TTC549 (cell line): ENCODE data around the gene CACNA1D.

Experiments
- FAIRE-seq: peaks from 2 replicates; lab custom pipeline; 2012; peaks lifted over from hg19 to GRCh38; lab: Jason Lieb, UNC

Gene CACNA1D

DNA sequence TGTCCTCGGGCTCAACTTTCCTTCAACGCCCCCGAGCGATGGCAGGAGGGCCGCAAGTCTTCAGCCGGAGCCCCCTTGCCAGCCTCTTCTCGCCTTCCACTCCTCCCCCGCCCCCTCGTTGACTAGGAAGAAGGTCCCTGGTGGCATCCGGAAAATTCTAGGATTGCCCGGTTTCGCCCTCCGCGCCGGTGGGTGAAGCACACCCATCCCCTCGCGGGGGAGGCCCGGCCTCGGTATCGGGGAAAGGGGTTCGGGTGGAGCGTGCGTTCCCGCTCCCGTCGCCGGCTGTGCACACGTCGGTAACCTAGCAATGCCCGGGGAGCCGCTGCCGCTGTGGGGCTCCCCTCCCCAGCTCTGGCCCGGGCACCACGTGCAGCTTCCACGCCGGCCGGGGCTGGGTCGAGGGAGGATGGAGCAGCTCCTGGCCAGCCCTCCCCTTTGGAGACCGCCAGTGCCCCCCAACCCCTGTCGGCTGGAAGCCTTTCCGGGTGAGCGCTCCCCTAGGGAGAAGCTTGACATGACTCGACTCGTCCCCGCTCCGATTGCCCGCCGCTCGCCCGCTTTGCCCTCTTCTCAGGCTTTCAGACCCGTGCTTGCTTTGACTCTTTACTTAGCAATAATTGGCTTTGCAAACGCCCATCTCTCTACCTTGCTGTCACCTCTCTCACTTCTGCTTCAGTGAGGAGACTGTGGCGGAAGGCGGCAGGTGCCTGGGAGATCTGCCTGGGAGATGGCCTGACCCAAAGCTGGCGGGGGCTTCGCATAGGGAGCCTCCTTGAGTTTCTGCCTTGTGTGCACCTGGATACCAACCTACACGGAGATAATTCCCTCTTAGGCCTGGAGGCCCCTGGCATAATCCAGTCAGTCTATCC lies 1.3 kb downstream of the CACNA1D start:
- no peak for FAIRE-seq

DNA sequence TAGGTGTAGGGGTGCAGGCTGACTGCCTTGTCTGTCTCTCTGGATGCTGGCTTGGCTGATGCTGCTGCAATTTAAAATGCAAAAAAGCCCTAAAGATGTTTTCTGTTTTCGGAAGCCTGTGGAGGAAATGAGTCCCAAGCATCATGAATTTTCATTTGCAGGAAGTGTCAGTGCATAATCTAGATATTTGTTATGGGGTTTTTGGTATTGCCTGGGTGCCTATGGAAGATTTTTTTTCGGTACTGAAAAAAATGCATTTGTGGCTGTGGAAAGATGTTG lies 1.9 kb downstream of the CACNA1D start:
- no peak for FAIRE-seq

DNA sequence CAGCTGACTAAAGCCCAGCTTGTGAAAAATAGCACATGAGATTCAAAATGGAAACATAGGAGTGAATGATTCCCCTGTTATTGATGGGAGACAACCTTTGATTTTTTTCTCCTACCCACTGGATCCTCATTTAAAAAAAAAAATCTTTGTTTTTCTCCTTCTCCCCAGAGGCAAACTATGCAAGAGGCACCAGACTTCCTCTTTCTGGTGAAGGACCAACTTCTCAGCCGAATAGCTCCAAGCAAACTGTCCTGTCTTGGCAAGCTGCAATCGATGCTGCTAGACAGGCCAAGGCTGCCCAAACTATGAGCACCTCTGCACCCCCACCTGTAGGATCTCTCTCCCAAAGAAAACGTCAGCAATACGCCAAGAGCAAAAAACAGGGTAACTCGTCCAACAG lies 2.6 kb downstream of the CACNA1D start:
- no peak for FAIRE-seq

DNA sequence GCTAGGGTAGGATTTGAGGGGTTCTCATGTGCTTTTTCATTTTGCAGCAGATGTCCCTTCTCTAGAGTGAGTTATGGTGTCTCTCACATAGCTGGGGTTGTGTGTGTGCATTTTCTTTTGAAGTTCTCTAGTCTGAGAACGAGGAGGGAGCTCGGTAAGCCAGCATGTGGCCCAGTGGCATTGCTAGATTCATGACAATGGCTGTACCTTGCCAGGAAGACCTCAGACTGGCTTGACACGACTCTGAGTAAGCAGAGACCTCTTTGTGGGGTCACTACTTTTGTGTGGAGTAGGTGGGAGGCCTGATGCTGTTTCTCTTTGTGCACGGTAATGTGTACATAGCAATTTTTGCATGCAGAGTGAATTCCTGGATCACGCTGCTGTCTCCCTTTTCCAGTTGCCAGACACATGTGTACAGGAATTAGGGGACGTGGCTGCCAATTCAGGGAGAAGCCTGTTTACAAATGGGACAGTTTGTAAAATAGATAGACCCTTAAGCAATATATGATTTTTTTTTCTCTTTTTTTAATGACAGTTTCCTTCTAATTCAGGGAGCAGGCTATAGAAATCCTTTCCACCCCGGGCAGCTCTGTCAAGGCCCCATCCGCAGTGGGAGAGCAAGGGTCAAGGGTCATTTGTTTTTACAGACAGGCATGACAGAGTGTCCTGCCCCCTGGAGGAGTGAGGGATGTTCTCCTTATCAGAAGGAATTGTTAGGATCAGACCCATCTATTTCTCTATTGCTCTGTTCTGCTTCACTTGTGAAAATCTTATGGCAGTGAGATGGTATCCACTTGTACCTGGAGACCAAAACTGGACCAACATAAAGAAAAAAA lies 4.6 kb downstream of the CACNA1D start:
- FAIRE-seq: no peak

DNA sequence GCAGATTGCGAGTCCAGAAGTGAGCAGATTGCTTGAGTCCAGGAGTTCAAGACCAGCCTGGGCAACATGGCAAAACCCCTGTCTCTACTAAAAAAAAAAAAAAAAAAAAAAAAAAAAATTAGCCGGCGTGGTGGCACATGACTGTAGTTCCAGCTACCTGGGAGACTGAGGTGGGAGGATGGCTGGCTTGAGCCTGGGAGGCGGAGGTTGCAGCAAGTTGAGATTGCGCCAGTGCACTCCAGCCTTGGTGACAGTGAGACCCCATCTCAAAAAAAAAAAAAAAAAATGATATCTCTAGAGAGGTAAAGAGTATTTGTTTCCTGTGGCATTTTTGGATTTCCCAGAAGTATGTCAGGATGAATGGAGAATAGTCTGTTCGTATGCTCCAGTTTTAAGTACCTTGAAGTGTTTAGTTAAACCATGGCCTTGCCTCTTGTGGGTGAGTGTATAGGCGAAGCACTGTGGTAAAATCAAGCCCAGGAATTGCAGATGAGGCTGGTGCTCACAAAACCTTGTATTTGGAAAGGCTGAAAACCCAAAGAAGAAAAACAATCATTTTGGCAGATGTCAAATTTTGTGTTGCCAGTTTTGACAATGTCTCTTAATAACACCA lies 5.9 kb downstream of the CACNA1D start:
- no peak for FAIRE-seq

DNA sequence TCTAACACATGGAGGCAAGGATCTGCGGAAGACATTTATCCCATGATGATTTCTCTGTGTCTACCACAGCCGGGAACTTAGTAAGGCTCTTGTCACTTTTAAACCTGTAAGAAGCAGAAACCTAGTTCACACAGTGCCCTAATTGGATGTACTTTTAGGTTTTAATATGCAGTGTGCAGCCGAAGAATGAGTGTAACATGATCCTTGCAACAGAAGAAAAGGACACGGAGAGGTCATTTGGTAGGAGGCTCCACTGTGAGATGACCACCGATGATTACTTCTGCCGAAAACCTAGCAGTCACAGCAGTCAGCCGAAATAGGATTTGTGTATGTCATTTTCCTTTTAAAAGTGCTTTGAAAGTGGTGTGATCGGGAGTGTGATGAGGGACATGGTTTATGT lies 6.8 kb downstream of the CACNA1D start:
- no peak for FAIRE-seq

DNA sequence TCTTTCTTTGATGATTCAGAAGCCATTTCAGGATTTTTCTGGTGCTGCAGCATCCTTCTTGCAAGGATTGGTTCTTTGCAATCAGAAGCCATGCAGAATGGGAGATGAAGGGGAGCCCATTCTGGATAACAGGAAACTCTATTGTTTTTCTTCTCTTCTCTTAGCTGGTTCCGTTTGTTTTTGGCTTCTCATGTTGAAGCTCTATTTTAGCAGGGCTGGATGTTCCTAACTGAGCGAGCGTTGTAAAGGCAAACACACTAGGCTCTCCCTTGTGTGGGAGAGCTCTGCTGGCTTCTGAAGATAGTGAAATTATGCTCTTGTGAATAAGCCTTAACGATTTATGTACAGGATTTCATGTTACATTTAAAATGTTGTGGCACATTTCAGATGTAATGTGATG lies 8.3 kb downstream of the CACNA1D start:
- FAIRE-seq: no peak

DNA sequence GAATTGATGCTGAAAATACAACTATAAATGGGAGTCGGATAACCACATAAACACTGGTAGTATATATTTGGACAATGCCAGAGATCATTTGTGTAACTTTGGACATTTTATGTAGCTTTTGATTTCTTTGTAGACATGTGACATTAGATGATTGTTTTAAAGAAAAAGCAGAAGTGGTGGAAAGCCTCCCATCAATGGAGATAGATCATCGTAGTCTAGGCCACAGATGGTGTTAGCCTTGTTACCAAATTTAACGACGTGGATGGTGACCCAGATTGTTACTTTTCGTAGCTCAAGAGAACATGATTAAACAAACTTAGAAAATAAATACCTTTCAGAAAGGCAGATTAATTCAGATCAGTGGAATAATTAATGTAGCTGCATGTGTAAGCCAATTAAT lies 8.8 kb downstream of the CACNA1D start:
- no peak for FAIRE-seq

DNA sequence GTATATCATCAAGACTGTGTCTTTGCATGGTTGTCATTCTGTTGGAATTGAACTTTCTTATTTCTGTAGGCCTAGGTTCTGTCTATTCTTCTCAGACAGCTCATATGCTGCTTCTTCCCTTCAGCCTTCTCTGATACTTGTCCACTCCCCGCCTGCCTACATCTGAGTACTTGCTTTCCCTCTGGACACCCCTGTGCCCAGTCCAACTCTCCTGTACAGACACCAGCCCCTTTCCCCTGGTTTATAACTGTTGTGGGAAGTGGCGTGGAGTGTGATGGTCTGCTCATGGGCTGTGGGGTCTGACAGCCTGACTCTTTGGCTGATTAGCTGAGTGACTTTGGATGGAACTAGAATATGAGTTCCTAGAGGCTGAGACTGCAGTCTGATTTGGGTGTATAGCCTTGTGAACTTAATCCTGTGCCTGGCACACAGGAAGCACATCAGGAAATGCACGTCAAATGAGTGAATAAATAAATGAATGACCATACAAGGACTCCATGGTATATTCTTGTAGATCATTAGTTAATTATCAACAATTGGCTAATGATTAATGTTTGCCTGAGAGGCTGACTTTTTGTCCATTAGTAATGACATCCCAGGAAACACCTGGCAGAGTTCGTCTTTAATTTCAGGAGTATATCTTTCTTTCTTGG lies 11.8 kb downstream of the CACNA1D start:
- FAIRE-seq: no peak

DNA sequence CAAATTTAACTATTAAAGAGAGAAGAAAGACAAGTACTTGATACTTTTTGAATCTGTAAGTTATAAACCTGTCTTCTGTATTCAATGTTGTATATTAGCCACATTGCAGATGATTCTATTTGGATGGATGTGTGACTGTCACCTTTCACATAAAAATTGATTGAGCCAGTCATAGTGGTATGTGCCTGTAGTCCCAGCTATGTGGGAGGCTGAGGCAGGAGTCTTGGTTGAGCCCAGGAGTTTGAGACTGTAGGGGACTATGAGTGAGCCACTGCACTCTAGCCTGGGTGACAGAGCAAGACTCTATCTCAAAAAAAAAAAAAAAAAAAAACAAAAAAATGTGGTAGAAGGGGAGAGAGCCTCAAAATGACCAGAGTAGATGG lies 12.3 kb downstream of the CACNA1D start:
- no peak for FAIRE-seq

DNA sequence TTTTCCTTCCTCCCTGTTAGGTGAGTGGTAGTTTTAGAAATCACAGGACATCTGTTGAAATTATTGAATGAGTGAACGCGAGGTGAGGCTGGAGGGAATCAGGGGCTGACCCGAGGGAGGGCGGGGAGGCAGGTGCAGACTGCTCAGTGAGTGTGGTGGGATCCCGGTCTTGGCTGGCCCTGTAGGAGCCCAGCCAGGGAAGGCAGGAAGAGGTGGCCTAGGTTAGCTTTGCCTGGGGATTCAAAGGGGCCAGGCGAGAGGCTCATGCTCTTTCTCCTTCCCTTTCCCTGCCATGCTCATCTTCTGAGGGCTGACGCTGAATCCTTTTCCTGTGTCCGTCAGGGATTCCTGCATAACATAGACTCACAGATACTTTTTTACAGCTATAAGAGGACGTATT lies 15.1 kb downstream of the CACNA1D start:
- no peak for FAIRE-seq

DNA sequence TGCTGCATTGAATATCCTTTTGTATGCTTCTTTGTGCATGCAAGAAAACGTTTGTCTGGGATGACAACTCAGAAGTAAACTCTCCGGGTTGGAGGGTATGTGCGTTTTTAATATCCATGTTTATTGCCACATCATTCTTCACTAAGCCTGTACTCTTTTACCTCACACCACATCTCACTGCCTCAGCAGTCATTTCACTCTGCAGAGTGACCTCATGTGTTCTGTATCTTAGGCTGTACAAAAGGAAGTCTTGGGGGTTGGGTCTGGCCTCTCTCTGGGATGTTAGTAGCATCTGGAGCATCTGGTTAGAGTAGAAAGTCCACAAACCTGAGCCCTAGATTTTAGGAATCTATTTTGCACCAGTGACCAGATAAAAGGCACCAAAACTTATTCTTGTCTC lies 16.1 kb downstream of the CACNA1D start:
- no peak for FAIRE-seq

DNA sequence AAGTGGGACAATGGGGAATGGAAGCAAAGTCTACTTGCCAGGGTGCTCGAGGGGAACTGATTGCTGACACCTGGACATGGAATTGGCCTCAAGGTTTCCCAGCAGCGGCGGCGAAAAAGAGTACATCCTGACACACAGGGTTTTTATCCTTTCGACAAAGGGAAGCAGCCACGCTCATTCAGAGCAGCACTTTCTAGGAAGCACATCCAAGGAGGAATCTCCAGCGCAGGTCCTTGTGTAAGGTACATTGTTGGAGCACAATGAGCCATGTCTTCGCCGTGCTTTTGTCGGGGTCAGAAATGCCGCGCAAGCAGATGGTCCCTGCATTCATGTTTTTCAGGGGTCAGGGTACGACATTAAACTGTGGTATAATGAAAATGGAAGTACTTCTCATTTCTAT lies 16.8 kb downstream of the CACNA1D start:
- FAIRE-seq: no peak

DNA sequence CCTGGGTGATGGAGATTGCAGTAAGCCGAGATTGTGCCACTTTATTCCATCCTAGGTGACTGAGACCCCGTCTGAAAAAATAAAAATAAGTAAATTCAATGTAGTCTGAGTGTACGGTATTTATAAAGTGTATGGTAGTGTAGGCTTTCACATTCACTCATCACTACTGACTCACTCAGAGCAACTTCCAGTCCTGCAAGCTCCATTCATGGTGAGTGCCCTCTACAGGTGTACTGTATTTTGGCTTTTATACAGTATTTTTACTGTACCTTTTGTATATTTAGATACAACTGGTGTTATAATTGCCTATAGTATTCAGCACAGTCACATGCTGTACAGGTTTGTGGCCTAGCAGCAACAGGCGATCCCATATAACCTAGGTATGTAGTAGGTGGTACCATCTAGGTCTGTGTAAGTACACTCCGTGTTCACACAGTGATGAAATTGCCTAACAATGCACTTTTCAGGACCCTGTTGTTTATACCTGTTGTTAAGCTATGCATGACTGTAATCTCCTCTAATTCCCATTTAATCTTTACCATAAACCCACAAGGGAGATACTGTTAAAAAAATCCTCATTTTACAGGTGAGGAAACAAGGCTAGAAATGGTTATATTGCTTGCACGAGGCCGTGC lies 19.3 kb downstream of the CACNA1D start:
- no peak for FAIRE-seq

DNA sequence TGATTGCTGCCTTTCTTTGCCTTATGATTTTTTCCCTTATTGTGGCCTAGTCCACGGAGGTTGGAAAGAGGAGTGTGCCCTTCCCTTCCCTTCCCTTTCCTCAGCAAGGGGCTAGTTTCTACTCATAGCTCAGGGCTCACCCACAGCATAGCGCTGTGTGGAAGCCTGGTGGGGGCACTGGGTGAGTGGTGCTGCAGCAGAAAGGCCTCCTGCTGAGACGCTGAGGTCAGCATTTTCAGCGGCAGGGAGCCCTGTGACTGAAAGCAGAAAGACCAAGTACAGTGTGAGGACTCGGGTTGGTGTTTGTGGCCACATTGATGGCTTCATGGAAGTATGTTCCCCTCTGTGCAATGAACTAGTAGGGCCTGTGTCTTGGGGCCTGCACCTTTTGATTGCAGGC lies 21.9 kb downstream of the CACNA1D start:
- no peak for FAIRE-seq

DNA sequence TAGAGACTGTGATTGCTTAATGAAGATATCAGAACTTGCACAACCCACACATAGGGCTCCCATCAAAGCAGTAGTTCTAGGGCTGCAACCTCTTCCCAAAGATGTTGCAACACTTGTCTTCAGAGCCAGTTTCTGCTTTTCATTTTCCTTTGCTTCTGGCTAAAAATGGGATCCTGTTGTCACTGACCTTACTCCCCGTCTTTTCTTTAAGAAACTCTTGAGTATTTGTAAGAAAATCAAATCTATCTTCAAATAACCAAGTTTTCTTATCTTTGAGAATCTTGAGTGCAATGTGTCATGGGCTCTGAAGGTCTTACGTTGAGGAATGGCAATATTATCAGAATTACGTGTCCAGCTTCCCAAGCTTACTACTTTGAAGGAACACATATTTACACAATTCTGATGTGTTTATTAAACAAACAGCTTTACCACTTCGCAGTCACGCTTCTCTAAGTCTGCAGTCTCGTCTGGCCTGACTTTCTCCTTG lies 24.1 kb downstream of the CACNA1D start:
- no peak for FAIRE-seq

DNA sequence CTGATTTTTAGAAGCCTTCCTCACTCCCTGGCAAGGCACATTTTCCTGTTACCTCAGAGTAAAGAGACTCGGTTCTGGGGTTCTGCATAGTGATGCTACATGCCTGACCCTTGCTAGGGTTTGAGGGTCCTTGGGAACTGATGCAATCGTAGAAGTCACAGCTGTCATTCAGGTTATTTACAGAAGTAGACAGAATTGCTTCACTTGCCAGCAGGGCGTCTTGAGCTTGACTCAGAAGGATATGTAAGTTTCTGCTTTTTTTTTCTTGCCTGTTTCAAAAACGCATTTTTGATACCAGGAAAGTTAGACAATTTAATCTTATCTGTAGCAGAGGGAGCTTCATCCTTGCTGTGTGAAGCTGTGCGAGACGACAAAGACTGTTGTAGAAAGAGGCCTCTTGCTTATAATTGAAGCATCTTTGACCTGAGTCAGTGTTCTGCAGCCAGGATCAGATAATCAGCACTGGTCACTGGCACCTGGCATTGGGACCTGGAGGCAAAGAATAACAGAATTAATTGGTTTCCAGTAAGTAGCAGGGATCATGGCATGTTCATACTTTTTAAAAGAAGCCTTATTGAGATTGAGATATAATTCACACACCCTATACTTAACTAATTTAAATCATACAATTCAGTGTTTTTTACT lies 24.8 kb downstream of the CACNA1D start:
- FAIRE-seq: no peak

DNA sequence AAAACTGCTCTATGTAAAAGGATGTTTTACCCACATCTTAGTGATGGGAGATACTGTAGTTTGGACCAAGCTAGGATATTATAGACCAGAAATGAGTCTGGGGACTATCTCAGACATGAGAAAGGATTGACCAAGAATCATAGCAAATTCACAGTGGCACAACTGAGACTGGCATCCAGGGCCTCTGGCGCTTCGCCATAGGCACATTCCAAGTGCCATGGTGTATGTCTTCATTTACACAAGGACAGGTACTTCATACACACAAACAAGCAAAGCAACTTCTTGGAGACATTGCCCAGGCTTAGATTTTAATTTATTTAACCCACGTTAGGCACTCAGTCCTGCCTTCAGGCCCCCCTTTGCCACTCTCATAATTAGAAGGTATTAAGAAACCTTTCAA lies 28.9 kb downstream of the CACNA1D start:
- FAIRE-seq: no peak

DNA sequence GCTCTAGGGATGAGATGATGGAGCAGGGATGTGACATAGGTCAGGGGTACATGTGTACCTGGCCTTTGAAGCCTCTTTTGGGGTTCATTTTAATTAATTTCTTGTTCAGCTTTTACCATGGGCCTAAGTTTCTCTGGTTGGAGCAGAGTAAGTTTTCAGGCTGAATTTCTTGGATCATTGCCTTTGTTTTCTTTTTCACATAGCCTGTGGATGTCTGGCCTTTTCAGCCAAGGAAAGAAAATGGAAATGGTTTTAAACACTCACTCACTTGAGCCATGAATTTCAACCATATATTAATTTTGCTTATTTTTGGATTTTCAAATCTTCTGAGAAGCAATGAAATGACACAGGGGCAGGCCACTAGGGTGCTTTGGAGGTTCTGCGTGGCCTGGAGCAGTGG lies 30.2 kb downstream of the CACNA1D start:
- no peak for FAIRE-seq

DNA sequence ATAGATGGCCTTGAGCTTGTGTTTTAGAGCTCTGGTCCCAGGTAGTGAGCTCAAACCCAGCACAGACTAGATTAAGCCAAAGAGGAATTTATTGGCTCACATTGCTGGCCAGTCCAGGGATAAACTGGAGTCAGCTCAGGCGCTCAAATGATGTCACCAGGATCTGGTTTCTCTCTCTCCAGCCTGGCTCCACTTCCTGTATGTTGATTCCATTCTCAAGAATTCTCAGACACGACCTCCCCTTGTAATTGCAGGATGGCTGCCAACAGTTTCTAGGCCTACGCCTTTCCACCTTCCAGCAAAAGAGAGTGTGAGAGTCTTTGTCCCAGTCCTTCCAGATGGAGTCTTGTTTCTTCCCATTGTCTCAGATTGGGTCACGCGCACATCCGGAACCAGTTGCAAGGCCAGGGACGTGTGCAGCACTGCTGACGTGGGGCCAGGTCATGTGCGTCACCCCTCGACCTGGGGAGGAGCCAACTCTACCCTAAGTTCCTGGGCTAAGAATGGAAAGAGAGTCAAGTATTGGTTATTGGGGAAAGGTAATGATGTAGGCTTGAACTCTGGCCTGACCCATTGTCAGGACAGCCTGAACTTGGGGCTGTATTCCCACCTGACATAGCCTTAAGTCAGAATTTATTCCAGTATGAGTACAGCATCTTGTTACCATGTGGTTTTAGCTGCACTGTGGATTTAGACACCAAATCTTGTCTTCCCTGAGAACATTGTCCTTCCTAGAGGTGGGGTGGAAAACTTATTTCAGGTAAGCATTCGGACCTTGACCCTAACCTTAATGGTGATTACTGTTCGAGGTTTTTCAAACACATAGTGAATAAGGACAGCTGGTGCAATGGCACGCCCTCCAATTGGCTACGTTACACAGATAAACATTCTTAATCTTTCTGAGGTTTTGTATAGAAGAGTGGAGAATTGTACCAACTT lies 31.6 kb downstream of the CACNA1D start:
- no peak for FAIRE-seq

DNA sequence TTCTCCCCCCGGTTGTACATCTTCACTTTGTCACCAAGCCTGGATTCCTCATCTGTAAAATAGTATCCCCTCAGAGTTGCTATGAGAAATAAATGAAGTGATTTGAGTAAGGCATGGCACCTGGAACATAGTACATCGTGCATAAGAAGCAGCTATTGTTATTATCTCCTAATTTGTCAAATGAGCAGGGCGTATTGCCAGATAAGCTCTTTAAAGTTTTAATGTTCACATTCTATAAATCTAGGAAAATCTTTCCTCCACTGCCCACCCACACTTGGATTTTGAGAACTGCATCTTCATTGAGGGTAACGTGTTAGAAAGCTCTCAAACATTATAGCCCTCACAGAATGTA lies 32.3 kb downstream of the CACNA1D start:
- no peak for FAIRE-seq
